Adrenal gland (tissue), 5 donors: ENCODE data around the gene DHRS1.

ENCODE experiments used
- CTCF ChIP-seq, 6 experiments: fragments of 450-650 bp in 4 of 6; fragments of 200-600 bp in 2 of 6; sonication (generic) in 1 of 6; IDR thresholded peaks; 1 replicate in 5 of 6; 2 replicates in 1 of 6; pipeline versions ENCODE4 v1.5.1 to v1.8.0; 2016 to 2021; ENCODE audit warnings: antibody characterized with exemption in 6 of 6, mild to moderate bottlenecking in 2 of 6, moderate library complexity in 1 of 6
- POLR2A ChIP-seq, 2 donors: fragments of 450-650 bp; IDR thresholded peaks; one replicate each; pipeline ENCODE4 v1.6.1; 2017; ENCODE audit warnings: antibody characterized with exemption in 2 of 2, mild to moderate bottlenecking in 2 of 2, moderate library complexity in 1 of 2
- donor health status: DM: no; HTN: no; CAD: no.

- TF ChIP-seq POLR2A (IDR thresholded peaks at IDR 0.05) (no peak), CTCF (IDR thresholded peaks at IDR 0.05) (no peak)
These were observed 26.1 kb downstream of the DHRS1 start for GRCh38 chr14:24273422-24273998.
